HCT116 (cell line): ENCODE measurements around the gene CDA.

Experiments used
- CTCF ChIP-seq, 3 experiments: fragments of 200-600 bp in 1 of 3; sonication (generic) in 1 of 3; IDR thresholded peaks in 2 of 3; conservative IDR thresholded peaks in 1 of 3; 2 replicates each; pipeline ENCODE4 v1.5.1; 2012 to 2017; ENCODE audit warnings: low read depth in 2 of 3, low read length in 2 of 3, antibody characterized with exemption in 1 of 3, borderline replicate concordance in 1 of 3, control low read depth in 1 of 3, mild to moderate bottlenecking in 1 of 3, mixed read lengths in 1 of 3, mixed run types in 1 of 3, moderate library complexity in 1 of 3; ENCODE audit not compliant: insufficient read depth in 1 of 3
- POLR2A ChIP-seq: IDR thresholded peaks from 2 replicates; pipeline ENCODE4 v1.7.0; 2011; ENCODE audit warnings: borderline replicate concordance; ENCODE audit not compliant: insufficient read depth, insufficient read length; ENCODE audit errors: extremely low read depth
- POLR2AphosphoS5 ChIP-seq: IDR thresholded peaks from 2 replicates; pipeline ENCODE4 v1.6.1; 2011; ENCODE audit warnings: mild to moderate bottlenecking, low read depth, low read length, moderate library complexity
- REST ChIP-seq: IDR thresholded peaks from 2 replicates; pipeline ENCODE4 v1.6.1; 2012; ENCODE audit warnings: low read depth
- ZBTB33 ChIP-seq: IDR thresholded peaks from 2 replicates; pipeline ENCODE4 v1.6.1; 2011; ENCODE audit warnings: mild to moderate bottlenecking, low read length, moderate library complexity; ENCODE audit not compliant: insufficient replicate concordance; ENCODE audit errors: extremely low read depth

GRCh38 chr1:20657024-20657423, 68.1 kb downstream of the CDA start:
- TF ChIP-seq POLR2AphosphoS5 (no peak), CTCF (IDR thresholded peaks at IDR 0.05 in 2 of 3, conservative IDR thresholded peaks at IDR 0.05 in 1 of 3; ENCODE audit: borderline replicate concordance in 1 of 3, insufficient read depth in 1 of 3, low read depth in 2 of 3, low read length in 2 of 3) (no peak), ZBTB33 (no peak), POLR2A (no peak), REST (no peak)
